ENCODE results near the gene WDR33.

DNA sequence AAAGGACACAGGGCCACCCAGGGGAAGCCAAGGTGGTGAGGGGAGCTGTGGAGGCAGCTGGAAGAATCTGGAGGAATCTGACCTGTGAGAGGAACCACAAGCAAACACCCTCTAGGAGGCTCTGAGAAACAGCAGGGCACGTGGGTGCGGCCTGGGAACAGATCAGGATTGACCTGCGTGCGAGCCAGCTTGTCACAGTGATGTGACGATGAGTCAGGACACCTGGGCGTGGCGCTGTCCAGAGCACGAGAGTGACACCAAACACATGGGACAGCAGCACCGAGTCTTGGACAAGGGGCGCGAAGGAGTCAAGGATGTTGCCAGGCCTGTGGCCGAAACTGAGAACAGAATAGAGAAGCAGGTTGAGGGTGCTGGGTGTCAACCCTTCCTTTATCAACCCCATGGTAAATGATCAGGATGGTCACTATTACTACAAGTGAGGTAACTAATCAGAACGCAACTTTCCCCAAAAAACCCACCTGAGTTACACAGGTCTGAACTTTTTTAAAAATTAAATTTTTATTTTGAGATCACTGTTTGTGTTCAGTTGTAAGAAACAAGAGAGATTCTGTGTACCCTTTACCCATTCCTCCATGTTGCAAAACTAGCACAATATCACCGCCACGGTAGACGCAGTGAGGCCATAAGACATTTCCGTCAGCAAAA, 110.3 kb downstream of the WDR33 start:
- TF ChIP-seq POLR2A (IDR thresholded peaks at IDR 0.05; ENCODE audit: low read length) (no peak), GATA1 (IDR thresholded peaks at IDR 0.05; ENCODE audit: low read depth, low read length) (no peak)

Measured in erythroblast (primary cell).